ENCODE results near the gene TRPC6. TPM values are rescaled to one million over a fixed set of nuclear protein-coding genes. Genes with fewer than 3 reads are reported as not detected.

The TRPC6 gene
- total RNA-seq, 4 donors from 2014 or later: 55.5 to 77.3 (median 65.8) TPM

- DNase-seq (ENCODE audit: extremely low spot score): no peak
- no peak overlapping the region for H3K4me3 ChIP-seq
- no peaks in the 10 kb centered on the region for H3K27me3 ChIP-seq
- no peak for TF ChIP-seq CTCF (IDR thresholded peaks at IDR 0.05)
- no peak for TF ChIP-seq POLR2AphosphoS5 (IDR thresholded peaks at IDR 0.05)
- TF ChIP-seq EP300 (IDR thresholded peaks at IDR 0.05): no peak
- no peak for TF ChIP-seq POLR2A (IDR thresholded peaks at IDR 0.05; ENCODE audit: low read depth)
- intact Hi-C loops (cut with DNase I): no loop called here
- 0% methylated on average over 1 of the region's 1 CpG for WGBS
- no peak overlapping the region for H3K27ac ChIP-seq (replicated peaks in 1 of 4)
- no peaks in the 10 kb centered on the region for H3K9me3 ChIP-seq
- H3K36me3 ChIP-seq: no peaks in the 10 kb centered on the region
- H3K4me1 ChIP-seq: peaks cover 0 to 45% (median 25%) of the 10 kb centered on the region in 4 donors
Measured at GRCh38 chr11:101574886-101575285, 8.9 kb downstream of the TRPC6 start.

- Histone ChIP-seq H3K4me1 (peaks cover 0 to 12% (median 9%) of the 10 kb centered on the region in 4 donors), H3K36me3 (no peaks in the 10 kb centered on the region), H3K27me3 (no peaks in the 10 kb centered on the region), H3K4me3 (no peak overlapping the region), H3K27ac (replicated peaks in 1 of 4) (peak overlapping the region in 1 of 4 donors; percentile 10), H3K9me3 (no peaks in the 10 kb centered on the region)
- TF ChIP-seq CTCF (IDR thresholded peaks at IDR 0.05): no peak
- TF ChIP-seq POLR2A (IDR thresholded peaks at IDR 0.05; ENCODE audit: low read depth): no peak
- no peak for TF ChIP-seq EP300 (IDR thresholded peaks at IDR 0.05)
- no peak for TF ChIP-seq POLR2AphosphoS5 (IDR thresholded peaks at IDR 0.05)
- WGBS: 52% methylated on average over 4 of the region's 5 CpGs
- no peak for DNase-seq (ENCODE audit: extremely low spot score)
- intact Hi-C loops (cut with DNase I): no loop called here
Measured at GRCh38 chr11:101567071-101567470, 16.7 kb downstream of the TRPC6 start.

- Histone ChIP-seq H3K27me3 (no peaks in the 10 kb centered on the region), H3K4me1 (peaks cover 0 to 12% (median 9%) of the 10 kb centered on the region in 4 donors), H3K27ac (replicated peaks in 1 of 4) (peak overlapping the region in 1 of 4 donors; percentile 10), H3K36me3 (no peaks in the 10 kb centered on the region), H3K9me3 (no peaks in the 10 kb centered on the region), H3K4me3 (no peak overlapping the region)
- TF ChIP-seq POLR2AphosphoS5 (IDR thresholded peaks at IDR 0.05): no peak
- TF ChIP-seq CTCF (IDR thresholded peaks at IDR 0.05): no peak
- no peak for TF ChIP-seq EP300 (IDR thresholded peaks at IDR 0.05)
- no peak for TF ChIP-seq POLR2A (IDR thresholded peaks at IDR 0.05; ENCODE audit: low read depth)
- WGBS: 62% methylated on average over 6 of the region's 8 CpGs
- intact Hi-C loops (cut with DNase I): no loop called here
- no peak for DNase-seq (ENCODE audit: extremely low spot score)
Measured at GRCh38 chr11:101566626-101567025, 17.2 kb downstream of the TRPC6 start.

- H3K36me3 ChIP-seq: no peaks in the 10 kb centered on the region
- H3K4me3 ChIP-seq: no peak overlapping the region
- WGBS: 82% methylated on average over 2 of the region's 2 CpGs
- H3K27ac ChIP-seq (replicated peaks in 1 of 4): no peak overlapping the region
- no peaks in the 10 kb centered on the region for H3K9me3 ChIP-seq
- peaks cover 0 to 12% (median 9%) of the 10 kb centered on the region in 4 donors for H3K4me1 ChIP-seq
- no peak for TF ChIP-seq POLR2AphosphoS5 (IDR thresholded peaks at IDR 0.05)
- no peak for TF ChIP-seq CTCF (IDR thresholded peaks at IDR 0.05)
- TF ChIP-seq POLR2A (IDR thresholded peaks at IDR 0.05; ENCODE audit: low read depth): no peak
- TF ChIP-seq EP300 (IDR thresholded peaks at IDR 0.05): no peak
- DNase-seq (ENCODE audit: extremely low spot score): no peak
- H3K27me3 ChIP-seq: no peaks in the 10 kb centered on the region
- intact Hi-C loops (cut with DNase I): no loop called here
Measured at GRCh38 chr11:101563166-101563565, 20.6 kb downstream of the TRPC6 start.

- no peaks in the 10 kb centered on the region for H3K9me3 ChIP-seq
- H3K36me3 ChIP-seq: no peaks in the 10 kb centered on the region
- 72% methylated on average over 4 of the region's 4 CpGs for WGBS
- intact Hi-C loops (cut with DNase I): no loop called here
- no peak overlapping the region for H3K4me3 ChIP-seq
- DNase-seq (ENCODE audit: extremely low spot score): no peak
- peaks cover 0 to 33% (median 26%) of the 10 kb centered on the region in 4 donors for H3K4me1 ChIP-seq
- TF ChIP-seq POLR2AphosphoS5 (IDR thresholded peaks at IDR 0.05) (no peak), CTCF (IDR thresholded peaks at IDR 0.05) (no peak), POLR2A (IDR thresholded peaks at IDR 0.05; ENCODE audit: low read depth) (no peak), EP300 (IDR thresholded peaks at IDR 0.05) (no peak)
- no peaks in the 10 kb centered on the region for H3K27me3 ChIP-seq
- no peak overlapping the region for H3K27ac ChIP-seq (replicated peaks in 1 of 4)
Measured at GRCh38 chr11:101555366-101555765, 28.4 kb downstream of the TRPC6 start.

Measured in esophagus muscularis mucosa (tissue), 4 donors.